Spleen (tissue), 11 donors: Measurements from ENCODE around the gene NUDT4. TPM values are rescaled to one million over a fixed set of nuclear protein-coding genes. Genes with fewer than 3 reads are reported as not detected.
"Not testable (repeated sequence)": the region's sequence is repeated elsewhere in the genome, so short reads cannot be mapped to it uniquely, and the experiment has no call there.

ENCODE experiments used
- DNase-seq: peaks from one replicate; pipeline ENCODE4 v3.0.0-alpha.2; 2020
- H3K27ac ChIP-seq, 8 donors: fragments of 200-600 bp; sonication (generic) in 7 of 8; 1 replicate in 4 of 8; 2 replicates in 4 of 8; pipeline versions ENCODE4 v1.5.0 to v1.8.0; 2016 to 2021; ENCODE audit warnings: inconsistent platforms in 4 of 8, mild to moderate bottlenecking in 4 of 8, moderate library complexity in 1 of 8
- H3K27me3 ChIP-seq, 7 donors: fragments of 200-600 bp; sonication (generic) in 6 of 7; replicated peaks in 1 of 7; 1 replicate in 4 of 7; 2 replicates in 3 of 7; pipeline versions ENCODE4 v1.5.0 to v1.8.0; 2016 to 2021; ENCODE audit warnings: inconsistent platforms in 3 of 7, mild to moderate bottlenecking in 1 of 7
- H3K36me3 ChIP-seq, 6 donors: fragments of 200-600 bp; sonication (generic) in 5 of 6; 1 replicate in 4 of 6; 2 replicates in 2 of 6; pipeline versions ENCODE4 v1.5.0 to v1.8.0; 2016 to 2021; ENCODE audit warnings: inconsistent platforms in 2 of 6
- H3K4me1 ChIP-seq, 6 donors: fragments of 200-600 bp; sonication (generic) in 5 of 6; 1 replicate in 3 of 6; 2 replicates in 3 of 6; pipeline versions ENCODE4 v1.5.0 to v1.8.0; 2016 to 2021; ENCODE audit warnings: inconsistent platforms in 3 of 6
- H3K4me3 ChIP-seq, 8 donors: fragments of 200-600 bp; sonication (generic) in 7 of 8; 1 replicate in 4 of 8; 2 replicates in 4 of 8; pipeline versions ENCODE4 v1.5.0 to v1.8.0; 2016 to 2021; ENCODE audit warnings: inconsistent platforms in 4 of 8, mild to moderate bottlenecking in 4 of 8, moderate library complexity in 2 of 8
- H3K9me3 ChIP-seq, 8 donors: fragments of 200-600 bp; sonication (generic) in 7 of 8; 1 replicate in 4 of 8; 2 replicates in 4 of 8; pipeline versions ENCODE4 v1.5.0 to v1.8.0; 2016 to 2021; ENCODE audit warnings: inconsistent platforms in 4 of 8
- POLR2A ChIP-seq, 3 donors: fragments of 450-650 bp; IDR thresholded peaks; one replicate each; pipeline ENCODE4 v1.5.1; 2017; ENCODE audit warnings: antibody characterized with exemption in 3 of 3, mild to moderate bottlenecking in 1 of 3
- POLR2AphosphoS5 ChIP-seq, 3 donors: sonication (generic); formaldehyde crosslinking; IDR thresholded peaks; one replicate each; pipeline ENCODE4 v1.5.1; 2017; ENCODE audit warnings: antibody characterized with exemption in 3 of 3
- WGBS, 5 donors: extraction: QIAGEN DNeasy Blood & Tissue Kit in 3 of 5; methylation state at CpG; one replicate each; pipeline versions ENCODE4 v1.1.5 to v1.1.7; 2013 to 2018; 5-methylcytosine and 5-hydroxymethylcytosine counted together
- intact Hi-C: fragments of 100-400 bp; cut with DNase I; formaldehyde crosslinking; loops from one replicate; pipeline ENCODE4 v1.15.0; 2023; ENCODE audit warnings: low total_unique reads
- polyA plus RNA-seq, 3 donors: library from polyadenylated mRNA; stranded (reverse); fragments of 200-250 nt; gene quantifications; one replicate each; pipeline ENCODE4 v1.2.1, GENCODE V29; 2013
- total RNA-seq, 7 donors: library from RNA; depleted of rRNA in 3 of 7; stranded (reverse); fragments of >200 nt in 3 of 7; fragmentation: NEBNext Ultra II Directional in 4 of 7; extraction: Animal tissue kit (Norgen Biotek cat#: 25700) in 4 of 7; gene quantifications; one replicate each; pipeline versions ENCODE4 v1.1.0 to v1.2.1, GENCODE V29; 2016 to 2021
- TF ChIP-seq, protein P1 (sequence below), 11 experiments: fragments of 200-600 bp in 7 of 11; fragments of 450-650 bp in 4 of 11; sonication (generic) in 4 of 11; IDR thresholded peaks in 8 of 11; conservative IDR thresholded peaks in 3 of 11; 1 replicate in 7 of 11; 2 replicates in 4 of 11; pipeline versions ENCODE4 v1.4.0 to v1.8.0; 2016 to 2021; ENCODE audit warnings: antibody characterized with exemption in 11 of 11, inconsistent platforms in 4 of 11, mild to moderate bottlenecking in 1 of 11
- donor health status: healthy with polysubstance abuse.
- donor health status: DM: no; HTN: no; CAD: no; lungs with moderate emphysema.
- donor health status: DM: no; HTN: no; CAD: no.
- donor health status: Bipolar disorder and iron deficiency.
- donor health status: healthy.
- donor health status: DM: no; HTN: no; CAD: no.
- donor health status: DM: yes; HTN: yes; CAD: no.

The NUDT4 gene
- total and polyA plus RNA-seq, 10 donors, result 14.9 to 59.3 (median 42.2) TPM

DNA sequence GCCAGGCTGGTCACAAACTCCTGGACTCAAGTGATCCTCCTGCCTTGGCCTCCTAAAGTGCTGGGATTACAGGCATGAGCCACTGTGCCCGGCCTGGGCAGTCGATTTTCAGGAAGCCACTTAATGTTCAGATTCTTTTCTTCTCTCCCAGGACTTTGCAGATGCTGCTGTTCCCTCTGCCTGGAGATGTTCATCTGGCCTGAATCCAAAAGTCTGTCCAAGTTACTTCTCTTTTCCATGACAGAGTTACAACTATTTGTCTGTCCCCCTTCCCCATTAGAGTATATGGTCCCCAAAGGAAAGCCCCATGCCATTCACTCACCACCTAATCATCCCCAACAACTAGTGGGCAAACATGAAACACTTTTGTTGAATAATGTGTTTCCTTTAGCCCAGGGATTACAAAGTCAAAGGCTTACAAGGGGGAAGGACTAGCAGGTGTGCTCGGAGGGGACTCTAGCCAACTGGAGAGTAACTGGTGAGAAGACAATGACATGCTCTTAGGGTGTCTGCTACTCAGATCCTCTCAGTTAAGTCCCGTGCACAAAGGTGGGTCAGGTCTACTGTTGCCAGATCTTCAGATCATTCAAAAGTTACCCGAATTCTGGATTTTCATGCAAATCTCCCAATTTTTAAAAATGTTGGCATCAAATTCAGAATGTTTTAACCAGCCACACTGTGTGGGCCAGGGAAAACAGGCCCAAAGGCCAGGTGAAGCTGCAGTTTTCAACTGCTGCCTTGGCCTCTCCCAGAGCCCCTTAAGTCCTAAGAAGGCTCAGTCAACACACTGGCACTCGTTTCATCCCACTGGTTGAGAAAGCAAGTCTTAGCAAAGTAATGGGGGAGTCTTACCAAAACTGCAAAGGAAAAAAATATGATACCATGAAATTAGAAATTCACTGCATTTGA lies 29.6 kb downstream of the NUDT4 start:
- Histone ChIP-seq H3K27me3 (no peaks in the 10 kb centered on the region), H3K27ac (peak overlapping the region in 1 of 8 donors; percentile 9), H3K36me3 (peaks cover 3 to 78% (median 33%) of the 10 kb centered on the region in 6 donors), H3K4me1 (peaks cover 0 to 18% (median 3%) of the 10 kb centered on the region in 6 donors), H3K4me3 (no peak overlapping the region), H3K9me3 (no peaks in the 10 kb centered on the region)
- 81 to 85% (median 82%) methylated on average over 6 of the region's 6 CpGs for WGBS, 5 donors
- TF ChIP-seq POLR2A (IDR thresholded peaks at IDR 0.05) (no peak), POLR2AphosphoS5 (IDR thresholded peaks at IDR 0.05) (no peak)
- TF ChIP-seq, protein P1, sequence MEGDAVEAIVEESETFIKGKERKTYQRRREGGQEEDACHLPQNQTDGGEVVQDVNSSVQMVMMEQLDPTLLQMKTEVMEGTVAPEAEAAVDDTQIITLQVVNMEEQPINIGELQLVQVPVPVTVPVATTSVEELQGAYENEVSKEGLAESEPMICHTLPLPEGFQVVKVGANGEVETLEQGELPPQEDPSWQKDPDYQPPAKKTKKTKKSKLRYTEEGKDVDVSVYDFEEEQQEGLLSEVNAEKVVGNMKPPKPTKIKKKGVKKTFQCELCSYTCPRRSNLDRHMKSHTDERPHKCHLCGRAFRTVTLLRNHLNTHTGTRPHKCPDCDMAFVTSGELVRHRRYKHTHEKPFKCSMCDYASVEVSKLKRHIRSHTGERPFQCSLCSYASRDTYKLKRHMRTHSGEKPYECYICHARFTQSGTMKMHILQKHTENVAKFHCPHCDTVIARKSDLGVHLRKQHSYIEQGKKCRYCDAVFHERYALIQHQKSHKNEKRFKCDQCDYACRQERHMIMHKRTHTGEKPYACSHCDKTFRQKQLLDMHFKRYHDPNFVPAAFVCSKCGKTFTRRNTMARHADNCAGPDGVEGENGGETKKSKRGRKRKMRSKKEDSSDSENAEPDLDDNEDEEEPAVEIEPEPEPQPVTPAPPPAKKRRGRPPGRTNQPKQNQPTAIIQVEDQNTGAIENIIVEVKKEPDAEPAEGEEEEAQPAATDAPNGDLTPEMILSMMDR (IDR thresholded peaks at IDR 0.05 in 8 of 11, conservative IDR thresholded peaks at IDR 0.05 in 3 of 11), result no peak
- DNase-seq, result no peak
- intact Hi-C loops, result no loop called here

DNA sequence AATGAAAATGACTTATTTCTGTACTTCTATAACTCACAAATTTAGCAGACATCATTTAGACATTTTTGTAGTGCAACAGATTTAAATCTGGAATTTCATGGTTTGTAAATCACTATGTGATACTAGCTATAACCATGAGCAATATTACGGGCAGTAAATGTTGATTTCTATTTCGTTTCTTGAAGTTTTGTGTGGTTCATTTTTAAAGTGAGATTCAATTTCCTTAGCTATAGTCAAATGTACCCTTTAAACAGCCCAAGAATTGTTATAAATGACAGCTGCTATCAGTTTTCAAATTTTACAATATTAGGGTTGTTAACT lies 30.2 kb downstream of the NUDT4 start:
- Histone ChIP-seq H3K4me3 (no peak overlapping the region), H3K27me3 (no peaks in the 10 kb centered on the region), H3K4me1 (peaks cover under 1 to 24% (median 9%) of the 10 kb centered on the region in 6 donors), H3K9me3 (no peaks in the 10 kb centered on the region), H3K27ac (peak overlapping the region in 1 of 8 donors; percentile 9), H3K36me3 (peaks cover 3 to 72% (median 33%) of the 10 kb centered on the region in 6 donors)
- intact Hi-C loops, result no loop called here
- no peak for TF ChIP-seq POLR2A (IDR thresholded peaks at IDR 0.05)
- TF ChIP-seq, protein P1 (IDR thresholded peaks at IDR 0.05 in 8 of 11, conservative IDR thresholded peaks at IDR 0.05 in 3 of 11), result no peak
- no peak for TF ChIP-seq POLR2AphosphoS5 (IDR thresholded peaks at IDR 0.05)
- DNase-seq, result no peak
- WGBS, 5 donors, result 84 to 94% (median 86%) methylated on average over 2 of the region's 2 CpGs

DNA sequence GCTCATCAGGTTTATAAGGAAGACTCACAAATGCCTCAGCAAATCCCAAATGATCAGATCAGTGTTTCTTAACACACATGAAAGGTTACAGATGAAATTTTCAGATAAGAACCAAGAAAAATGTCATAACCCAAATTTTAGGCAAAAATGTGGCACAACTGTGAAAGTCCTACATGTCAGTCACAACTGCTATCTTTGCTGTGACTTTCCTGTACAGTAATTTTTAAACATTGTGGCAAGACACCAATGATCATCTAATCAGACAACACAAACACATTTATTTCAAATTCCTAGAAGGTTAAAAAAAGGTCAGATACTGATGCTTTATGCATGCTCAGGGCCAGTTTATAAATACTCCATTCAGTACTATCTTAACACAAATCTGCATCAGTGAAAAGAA lies 31.1 kb downstream of the NUDT4 start:
- Histone ChIP-seq H3K36me3 (peaks cover 3 to 64% (median 30%) of the 10 kb centered on the region in 6 donors), H3K27ac (no peak overlapping the region), H3K27me3 (no peaks in the 10 kb centered on the region), H3K4me3 (no peak overlapping the region), H3K4me1 (peaks cover 9 to 33% (median 18%) of the 10 kb centered on the region in 6 donors), H3K9me3 (no peaks in the 10 kb centered on the region)
- no peak for TF ChIP-seq POLR2AphosphoS5 (IDR thresholded peaks at IDR 0.05)
- no peak for TF ChIP-seq POLR2A (IDR thresholded peaks at IDR 0.05)
- TF ChIP-seq, protein P1 (IDR thresholded peaks at IDR 0.05 in 8 of 11, conservative IDR thresholded peaks at IDR 0.05 in 3 of 11), result no peak
- intact Hi-C loops, result no loop called here
- DNase-seq, result no peak

DNA sequence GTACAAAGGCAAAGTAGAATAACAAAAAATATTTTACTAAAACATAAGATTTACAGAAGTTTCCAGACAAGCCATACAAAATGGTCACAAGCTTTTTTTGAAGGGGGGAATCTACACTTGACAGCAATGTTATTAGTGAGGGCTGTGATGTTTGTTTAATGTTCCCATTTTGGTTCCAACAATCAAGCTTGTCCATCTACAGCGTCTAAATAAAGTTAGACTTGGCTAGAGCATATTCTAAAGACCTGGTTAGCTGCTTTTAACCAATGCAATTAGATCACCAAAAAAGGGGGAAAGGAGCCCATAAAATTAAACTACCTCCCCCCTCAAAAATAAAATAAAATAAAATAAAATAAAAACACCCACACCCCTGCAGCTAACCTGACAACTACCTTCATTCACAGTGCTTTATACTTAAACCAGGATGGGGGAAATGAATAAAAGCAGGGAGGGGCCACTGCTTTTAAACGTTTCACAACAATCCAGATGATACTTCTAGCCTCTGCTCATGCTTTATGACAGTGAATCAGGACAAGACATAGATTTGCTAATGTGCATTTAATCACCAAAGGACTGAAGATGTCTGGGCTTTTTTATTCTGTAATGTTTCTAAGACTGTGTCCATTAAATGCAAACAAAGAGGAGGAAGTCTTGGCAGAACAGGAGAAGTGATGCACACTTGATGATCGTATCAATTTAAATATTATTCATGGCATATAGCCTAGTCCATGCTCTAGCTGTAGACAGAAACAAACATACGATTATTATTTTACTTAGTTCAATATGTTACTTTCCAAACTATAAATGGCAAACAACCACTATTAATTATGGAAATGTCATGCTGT lies 31.8 kb downstream of the NUDT4 start:
- intact Hi-C loops, result loop anchor here (10.0 kb wide), 1 partner anchor 625 kb away; no protein-coding TSS in a partner anchor
- not testable (repeated sequence) for H3K27ac ChIP-seq, DNase-seq, H3K4me3 ChIP-seq, H3K9me3 ChIP-seq, H3K27me3 ChIP-seq
- WGBS, 5 donors, result 74 to 86% (median 75%) methylated on average over 4 of the region's 4 CpGs
- Histone ChIP-seq H3K36me3 (peaks cover 3 to 59% (median 30%) of the 10 kb centered on the region in 6 donors), H3K4me1 (peaks cover 9 to 40% (median 22%) of the 10 kb centered on the region in 6 donors)

DNA sequence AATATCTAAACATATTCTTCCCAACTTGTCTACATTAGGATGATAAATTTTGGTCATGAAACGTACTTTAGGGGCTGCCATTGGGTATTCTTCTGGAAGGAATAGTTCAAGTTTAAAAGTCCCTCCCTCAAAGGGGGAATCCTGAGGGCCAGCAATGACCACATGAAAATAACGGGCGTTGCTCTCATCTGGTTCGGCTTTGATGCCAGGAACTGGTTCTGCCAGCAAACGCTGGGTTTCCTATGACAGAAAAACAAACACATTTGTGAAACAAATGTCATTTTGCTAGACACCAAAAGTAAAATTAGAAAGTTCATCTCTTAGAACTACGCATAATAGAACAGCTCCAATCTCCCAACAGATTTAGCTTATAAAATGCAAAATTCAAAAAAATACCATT lies 33.3 kb downstream of the NUDT4 start:
- not testable (repeated sequence) for H3K27ac ChIP-seq, H3K27me3 ChIP-seq, DNase-seq, H3K4me3 ChIP-seq, H3K9me3 ChIP-seq
- Histone ChIP-seq H3K36me3 (peaks cover 3 to 51% (median 30%) of the 10 kb centered on the region in 6 donors), H3K4me1 (peaks cover 11 to 55% (median 35%) of the 10 kb centered on the region in 6 donors)
- intact Hi-C loops, result loop anchor here (10.0 kb wide), 1 partner anchor 626 kb away; no protein-coding TSS in a partner anchor
- 76 to 82% (median 82%) methylated on average over 6 of the region's 6 CpGs for WGBS, 5 donors

DNA sequence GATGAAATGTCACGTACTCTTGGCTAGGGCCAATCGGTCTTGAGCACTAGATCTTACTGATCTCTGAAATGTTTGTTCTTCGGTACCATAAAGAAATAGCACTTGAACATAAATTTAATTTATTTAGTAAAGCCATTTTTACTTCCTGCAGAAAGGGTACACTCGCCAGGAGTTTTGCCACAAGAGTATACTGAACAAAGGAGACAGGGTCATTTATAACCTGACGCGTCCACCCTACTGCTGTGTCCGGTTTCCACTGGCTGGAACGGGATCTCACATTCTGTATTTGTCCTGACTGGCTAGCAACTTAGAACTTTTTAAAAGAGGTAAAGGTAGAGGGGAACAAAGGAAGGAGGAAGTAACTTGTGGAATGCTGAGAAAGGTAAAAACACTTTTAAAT lies 34.7 kb downstream of the NUDT4 start:
- not testable (repeated sequence) for DNase-seq, H3K27ac ChIP-seq

More for the DNA sequence above, 34.7 kb downstream of the NUDT4 start:
- intact Hi-C loops, result loop anchor here (10.0 kb wide), 1 partner anchor 628 kb away; no protein-coding TSS in a partner anchor
- 94 to 96% (median 95%) methylated on average over 8 of the region's 8 CpGs for WGBS, 5 donors
- Histone ChIP-seq H3K4me1 (peaks cover 17 to 69% (median 47%) of the 10 kb centered on the region in 6 donors), H3K36me3 (peaks cover 3 to 38% (median 25%) of the 10 kb centered on the region in 6 donors)
- not testable (repeated sequence) for H3K4me3 ChIP-seq, H3K27me3 ChIP-seq, H3K9me3 ChIP-seq
